HepG2 (cell line): ENCODE measurements around the gene EIF6. TPM values are rescaled to one million over a fixed set of nuclear protein-coding genes. Genes with fewer than 3 reads are reported as not detected.

Source experiments
- ATAC-seq: fragments of 200-7000 bp; cut with Tn5 transposase; 3 replicates; pipeline ENCODE4 v1.9.1; 2020; ENCODE audit warnings: mild to moderate bottlenecking, moderate library complexity
- BruUV-seq: library from RNA; stranded (reverse); fragments of 400-500 nt; replicated peaks from 2 replicates; lab custom pipeline; 2021; lab: Mats Ljungman, UMichigan
- CTCF ChIA-PET: fragments of 300-600 bp; formaldehyde crosslinking; extraction: SDS; loops from one replicate; lab custom pipeline; 2021; ENCODE audit warnings: low total read pairs, inconsistent platforms, low intra/inter-chr PET ratio; lab: Yijun Ruan, JAX
- POLR2A ChIA-PET: fragments of 350-600 bp; sonication (Branson Sonifier 250); formaldehyde crosslinking; loops from one replicate; lab custom pipeline; 2020; ENCODE audit warnings: antibody characterized with exemption, inconsistent platforms; lab: Yijun Ruan, JAX
- DNase-seq: peaks from one replicate; pipeline ENCODE4 v3.0.0-alpha.2; 2015; ENCODE audit warnings: low spot score
- FAIRE-seq: peaks from 3 replicates; lab custom pipeline; 2011; peaks lifted over from hg19 to GRCh38; lab: Jason Lieb, UNC
- H2AFZ ChIP-seq: one replicate; pipeline ENCODE4 v1.6.1; 2011; ENCODE audit warnings: low read length, inconsistent platforms
- H3K27ac ChIP-seq: fragments of 300-600 bp; 3 replicates; pipeline ENCODE4 v1.8.0; 2011; ENCODE audit warnings: mixed run types, mild to moderate bottlenecking, mixed read lengths, low read length, inconsistent platforms; ENCODE audit not compliant: insufficient read depth; ENCODE audit errors: extremely low read length
- H3K27me3 ChIP-seq, 2 experiments: fragments of 200-600 bp in 1 of 2; 2 replicates in 1 of 2; 3 replicates in 1 of 2; pipeline versions ENCODE4 v1.6.0 to v1.8.0; 2011; ENCODE audit warnings: low read length in 2 of 2, mild to moderate bottlenecking in 2 of 2, moderate library complexity in 2 of 2, inconsistent platforms in 1 of 2; ENCODE audit not compliant: insufficient read depth in 2 of 2, control insufficient read depth in 1 of 2
- H3K36me3 ChIP-seq, 2 experiments: fragments of 200-600 bp in 1 of 2; replicated peaks in 1 of 2; 2 replicates in 1 of 2; 3 replicates in 1 of 2; pipeline versions ENCODE4 v1.5.1 to v1.8.0; 2011; ENCODE audit warnings: low read length in 2 of 2, inconsistent platforms in 1 of 2; ENCODE audit not compliant: insufficient read depth in 2 of 2, control insufficient read depth in 1 of 2
- H3K4me1 ChIP-seq: 2 replicates; pipeline ENCODE4 v1.5.1; 2012; ENCODE audit warnings: low read length, inconsistent platforms; ENCODE audit not compliant: insufficient read depth
- H3K4me2 ChIP-seq: 2 replicates; pipeline ENCODE4 v1.6.0; 2011; ENCODE audit warnings: low read depth, low read length, inconsistent platforms
- H3K4me3 ChIP-seq, 3 experiments: fragments of 200-600 bp in 1 of 3; sonication (generic), shearing (Covaris generic) in 1 of 3; replicated peaks in 1 of 3; 2 replicates each; pipeline ENCODE4 v1.5.1; 2011 to 2016; ENCODE audit warnings: low read length in 3 of 3, inconsistent platforms in 2 of 3, low read depth in 2 of 3, mild to moderate bottlenecking in 2 of 3, control low read depth in 1 of 3, mixed read lengths in 1 of 3; ENCODE audit not compliant: insufficient read depth in 1 of 3
- H3K79me2 ChIP-seq: one replicate; pipeline ENCODE4 v1.6.1; 2011; ENCODE audit warnings: low read length, inconsistent platforms; ENCODE audit not compliant: insufficient read depth
- H3K9ac ChIP-seq: 2 replicates; pipeline ENCODE4 v1.6.0; 2011; ENCODE audit warnings: mild to moderate bottlenecking, low read depth, low read length, inconsistent platforms; ENCODE audit not compliant: insufficient read depth
- H3K9me3 ChIP-seq: 2 replicates; pipeline ENCODE4 v1.5.1; 2012; ENCODE audit warnings: mild to moderate bottlenecking, low read length
- H4K20me1 ChIP-seq: 2 replicates; pipeline ENCODE4 v1.6.0; 2011; ENCODE audit warnings: inconsistent platforms, mild to moderate bottlenecking, low read length, moderate library complexity; ENCODE audit not compliant: insufficient read depth
- FOXO1 ChIP-seq: sonication (generic); formaldehyde crosslinking; IDR thresholded peaks from 2 replicates; pipeline ENCODE4 v1.4.0; 2020; ENCODE audit warnings: missing genetic modification reagents
- MTA1 ChIP-seq: sonication (generic); formaldehyde crosslinking; IDR thresholded peaks from 2 replicates; pipeline ENCODE4 v1.4.0; 2020; ENCODE audit warnings: missing genetic modification reagents, mild to moderate bottlenecking, borderline replicate concordance
- NR2F6 ChIP-seq, 2 experiments: IDR thresholded peaks; 2 replicates each; pipeline ENCODE4 v1.6.1; 2016; ENCODE audit warnings: antibody characterized with exemption in 1 of 2, mild to moderate bottlenecking in 1 of 2
- PTBP1 ChIP-seq: fragments of 200-400 bp; formaldehyde crosslinking; IDR thresholded peaks from 2 replicates; pipeline ENCODE4 v1.6.1; 2018; ENCODE audit warnings: low read length, low read depth; ENCODE audit not compliant: poor library complexity, severe bottlenecking
- RBAK ChIP-seq: sonication (generic); formaldehyde crosslinking; IDR thresholded peaks from 2 replicates; pipeline ENCODE4 v1.5.1; 2020; ENCODE audit warnings: mild to moderate bottlenecking, missing genetic modification reagents
- RBFOX2 ChIP-seq: fragments of 200-400 bp; formaldehyde crosslinking; IDR thresholded peaks from 2 replicates; pipeline ENCODE4 v1.6.1; 2017; ENCODE audit warnings: low read depth, mild to moderate bottlenecking, low read length
- SAP130 ChIP-seq: IDR thresholded peaks from 2 replicates; pipeline ENCODE4 v1.6.1; 2016; ENCODE audit warnings: low read depth
- TAF15 ChIP-seq: fragments of 200-400 bp; formaldehyde crosslinking; IDR thresholded peaks from one replicate; pipeline ENCODE4 v1.6.1; 2018; ENCODE audit warnings: mild to moderate bottlenecking, low read depth, low read length; ENCODE audit not compliant: poor library complexity, severe bottlenecking
- ZNF343 ChIP-seq: sonication (generic); formaldehyde crosslinking; IDR thresholded peaks from 2 replicates; pipeline ENCODE4 v1.4.0; 2020; ENCODE audit warnings: mild to moderate bottlenecking, missing genetic modification reagents
- ZNF652 ChIP-seq: IDR thresholded peaks from 2 replicates; pipeline ENCODE4 v1.6.1; 2016; ENCODE audit warnings: low read depth, borderline replicate concordance
- ZNF749 ChIP-seq: sonication (generic); formaldehyde crosslinking; IDR thresholded peaks from 2 replicates; pipeline ENCODE4 v1.8.0; 2022; ENCODE audit warnings: mild to moderate bottlenecking, missing genetic modification reagents, moderate library complexity, borderline replicate concordance
- WGBS: methylation state at CpG from one replicate; pipeline ENCODE4 v1.1.6; 2017; ENCODE audit warnings: low lambda C conversion rate; 5-methylcytosine and 5-hydroxymethylcytosine counted together
- in situ Hi-C: cut with HindIII; loops from 2 replicates; pipeline ENCODE4 v1.10.0; 2017; ENCODE audit warnings: low pct_unique_long_range_greater_than_20kb; ENCODE audit not compliant: extremely low pct_ligation_motif_present
- intact Hi-C: fragments of 100-400 bp; cut with micrococcal nuclease; formaldehyde crosslinking; loops from one replicate; pipeline ENCODE4 v1.10.0; 2022; ENCODE audit not compliant: unreplicated experiment
- polyA plus RNA-seq, 8 experiments: library from polyadenylated mRNA; depleted of rRNA in 3 of 8; stranded (reverse) in 7 of 8; unstranded in 1 of 8; fragments of >200 nt; fragmentation: Illumina TruSeq in 4 of 8; extraction: Trizol in 4 of 8; gene quantifications; 2 replicates each; pipeline versions ENCODE4 v1.2.1 to v1.2.3, GENCODE V29; 2011 to 2016; ENCODE audit warnings: low read depth in 4 of 8, missing spikeins in 1 of 8, mixed read lengths in 1 of 8; ENCODE audit not compliant: insufficient read depth in 1 of 8
- total RNA-seq, 5 experiments: library from RNA; depleted of rRNA; stranded (reverse); fragments of >200 nt; fragmentation: Illumina TruSeq; extraction: Trizol; gene quantifications; 2 replicates each; pipeline ENCODE4 v1.2.3, GENCODE V29; 2016; ENCODE audit warnings: low read depth in 1 of 5
- TF ChIP-seq, protein P1 (sequence below): sonication (generic); formaldehyde crosslinking; IDR thresholded peaks from 2 replicates; pipeline ENCODE4 v1.8.0; 2022; ENCODE audit warnings: mild to moderate bottlenecking, missing genetic modification reagents
- TF ChIP-seq, protein P2 (sequence below): sonication (generic); formaldehyde crosslinking; IDR thresholded peaks from 2 replicates; pipeline ENCODE4 v1.4.0; 2020; ENCODE audit warnings: mild to moderate bottlenecking, missing genetic modification reagents
- TF ChIP-seq, protein P3 (sequence below): sonication (generic); formaldehyde crosslinking; IDR thresholded peaks from 2 replicates; pipeline ENCODE4 v1.5.0; 2020; ENCODE audit warnings: missing genetic modification reagents, mild to moderate bottlenecking, borderline replicate concordance

The EIF6 gene
- total and polyA plus RNA-seq, 2 of the 13 experiments (the other 11 are each of a cell fraction or from before 2014, with no cell fraction given), result 462 to 466 TPM

DNA sequence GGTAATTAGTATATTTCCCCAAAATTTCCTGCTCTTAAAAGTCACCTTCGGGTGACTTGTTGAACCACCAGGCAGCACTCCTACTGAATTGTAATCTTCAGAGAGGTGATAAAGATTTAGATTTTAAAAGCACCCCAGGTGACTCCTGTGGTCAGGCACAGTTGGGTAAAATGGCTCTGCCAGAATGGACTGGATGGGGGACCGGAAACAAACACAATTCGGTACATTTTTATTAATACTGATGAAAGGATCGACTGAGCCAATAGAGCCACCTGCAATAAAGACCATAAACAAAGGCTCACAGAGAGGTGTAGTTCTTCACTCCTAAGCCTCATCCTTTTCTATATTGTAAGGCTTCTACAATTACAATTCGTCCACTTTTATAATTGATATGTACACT, 27.2 kb upstream of the EIF6 start:
- no peak overlapping the region for H3K4me2 ChIP-seq
- no peak for DNase-seq
- H3K36me3 ChIP-seq, result peaks cover 7 to 41% of the 10 kb centered on the region in 2 experiments
- no peak for ATAC-seq
- no peak overlapping the region for H2AFZ ChIP-seq
- no peaks in the 10 kb centered on the region for H3K27me3 ChIP-seq
- H3K79me2 ChIP-seq, result no peaks in the 10 kb centered on the region
- in situ Hi-C loops, result no loop called here
- ChIA-PET POLR2A (interaction anchor here (1.4 kb wide), 1 partner anchor 15 kb away, joined by 5 read pairs; no protein-coding TSS in a partner anchor), CTCF (no interaction called here)
- no peak overlapping the region for H3K27ac ChIP-seq
- BruUV-seq, result no TSS peak
- no peak overlapping the region for H3K4me3 ChIP-seq
- peaks cover 22% of the 10 kb centered on the region for H3K4me1 ChIP-seq
- FAIRE-seq, result no peak
- H3K9ac ChIP-seq, result no peak overlapping the region
- intact Hi-C loops, result no loop called here
- no peaks in the 10 kb centered on the region for H4K20me1 ChIP-seq
- 95% methylated on average over 5 of the region's 5 CpGs for WGBS
- no peaks in the 10 kb centered on the region for H3K9me3 ChIP-seq
- no peak for TF ChIP-seq ZNF652 (CRISPR knock-in tag)
- no peak for TF ChIP-seq ZNF343 (CRISPR knock-in tag)
- no peak for TF ChIP-seq FOXO1 (CRISPR knock-in tag)
- TF ChIP-seq, protein P1, sequence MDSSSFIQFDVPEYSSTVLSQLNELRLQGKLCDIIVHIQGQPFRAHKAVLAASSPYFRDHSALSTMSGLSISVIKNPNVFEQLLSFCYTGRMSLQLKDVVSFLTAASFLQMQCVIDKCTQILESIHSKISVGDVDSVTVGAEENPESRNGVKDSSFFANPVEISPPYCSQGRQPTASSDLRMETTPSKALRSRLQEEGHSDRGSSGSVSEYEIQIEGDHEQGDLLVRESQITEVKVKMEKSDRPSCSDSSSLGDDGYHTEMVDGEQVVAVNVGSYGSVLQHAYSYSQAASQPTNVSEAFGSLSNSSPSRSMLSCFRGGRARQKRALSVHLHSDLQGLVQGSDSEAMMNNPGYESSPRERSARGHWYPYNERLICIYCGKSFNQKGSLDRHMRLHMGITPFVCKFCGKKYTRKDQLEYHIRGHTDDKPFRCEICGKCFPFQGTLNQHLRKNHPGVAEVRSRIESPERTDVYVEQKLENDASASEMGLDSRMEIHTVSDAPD (CRISPR knock-in tag), result no peak
- TF ChIP-seq SAP130 (CRISPR knock-in tag), result no peak
- no peak for TF ChIP-seq MTA1 (CRISPR knock-in tag)
- TF ChIP-seq TAF15, result no peak
- no peak for TF ChIP-seq RBFOX2
- no peak for TF ChIP-seq ZNF749 (CRISPR knock-in tag)
- no peak for TF ChIP-seq PTBP1
- TF ChIP-seq, protein P2, sequence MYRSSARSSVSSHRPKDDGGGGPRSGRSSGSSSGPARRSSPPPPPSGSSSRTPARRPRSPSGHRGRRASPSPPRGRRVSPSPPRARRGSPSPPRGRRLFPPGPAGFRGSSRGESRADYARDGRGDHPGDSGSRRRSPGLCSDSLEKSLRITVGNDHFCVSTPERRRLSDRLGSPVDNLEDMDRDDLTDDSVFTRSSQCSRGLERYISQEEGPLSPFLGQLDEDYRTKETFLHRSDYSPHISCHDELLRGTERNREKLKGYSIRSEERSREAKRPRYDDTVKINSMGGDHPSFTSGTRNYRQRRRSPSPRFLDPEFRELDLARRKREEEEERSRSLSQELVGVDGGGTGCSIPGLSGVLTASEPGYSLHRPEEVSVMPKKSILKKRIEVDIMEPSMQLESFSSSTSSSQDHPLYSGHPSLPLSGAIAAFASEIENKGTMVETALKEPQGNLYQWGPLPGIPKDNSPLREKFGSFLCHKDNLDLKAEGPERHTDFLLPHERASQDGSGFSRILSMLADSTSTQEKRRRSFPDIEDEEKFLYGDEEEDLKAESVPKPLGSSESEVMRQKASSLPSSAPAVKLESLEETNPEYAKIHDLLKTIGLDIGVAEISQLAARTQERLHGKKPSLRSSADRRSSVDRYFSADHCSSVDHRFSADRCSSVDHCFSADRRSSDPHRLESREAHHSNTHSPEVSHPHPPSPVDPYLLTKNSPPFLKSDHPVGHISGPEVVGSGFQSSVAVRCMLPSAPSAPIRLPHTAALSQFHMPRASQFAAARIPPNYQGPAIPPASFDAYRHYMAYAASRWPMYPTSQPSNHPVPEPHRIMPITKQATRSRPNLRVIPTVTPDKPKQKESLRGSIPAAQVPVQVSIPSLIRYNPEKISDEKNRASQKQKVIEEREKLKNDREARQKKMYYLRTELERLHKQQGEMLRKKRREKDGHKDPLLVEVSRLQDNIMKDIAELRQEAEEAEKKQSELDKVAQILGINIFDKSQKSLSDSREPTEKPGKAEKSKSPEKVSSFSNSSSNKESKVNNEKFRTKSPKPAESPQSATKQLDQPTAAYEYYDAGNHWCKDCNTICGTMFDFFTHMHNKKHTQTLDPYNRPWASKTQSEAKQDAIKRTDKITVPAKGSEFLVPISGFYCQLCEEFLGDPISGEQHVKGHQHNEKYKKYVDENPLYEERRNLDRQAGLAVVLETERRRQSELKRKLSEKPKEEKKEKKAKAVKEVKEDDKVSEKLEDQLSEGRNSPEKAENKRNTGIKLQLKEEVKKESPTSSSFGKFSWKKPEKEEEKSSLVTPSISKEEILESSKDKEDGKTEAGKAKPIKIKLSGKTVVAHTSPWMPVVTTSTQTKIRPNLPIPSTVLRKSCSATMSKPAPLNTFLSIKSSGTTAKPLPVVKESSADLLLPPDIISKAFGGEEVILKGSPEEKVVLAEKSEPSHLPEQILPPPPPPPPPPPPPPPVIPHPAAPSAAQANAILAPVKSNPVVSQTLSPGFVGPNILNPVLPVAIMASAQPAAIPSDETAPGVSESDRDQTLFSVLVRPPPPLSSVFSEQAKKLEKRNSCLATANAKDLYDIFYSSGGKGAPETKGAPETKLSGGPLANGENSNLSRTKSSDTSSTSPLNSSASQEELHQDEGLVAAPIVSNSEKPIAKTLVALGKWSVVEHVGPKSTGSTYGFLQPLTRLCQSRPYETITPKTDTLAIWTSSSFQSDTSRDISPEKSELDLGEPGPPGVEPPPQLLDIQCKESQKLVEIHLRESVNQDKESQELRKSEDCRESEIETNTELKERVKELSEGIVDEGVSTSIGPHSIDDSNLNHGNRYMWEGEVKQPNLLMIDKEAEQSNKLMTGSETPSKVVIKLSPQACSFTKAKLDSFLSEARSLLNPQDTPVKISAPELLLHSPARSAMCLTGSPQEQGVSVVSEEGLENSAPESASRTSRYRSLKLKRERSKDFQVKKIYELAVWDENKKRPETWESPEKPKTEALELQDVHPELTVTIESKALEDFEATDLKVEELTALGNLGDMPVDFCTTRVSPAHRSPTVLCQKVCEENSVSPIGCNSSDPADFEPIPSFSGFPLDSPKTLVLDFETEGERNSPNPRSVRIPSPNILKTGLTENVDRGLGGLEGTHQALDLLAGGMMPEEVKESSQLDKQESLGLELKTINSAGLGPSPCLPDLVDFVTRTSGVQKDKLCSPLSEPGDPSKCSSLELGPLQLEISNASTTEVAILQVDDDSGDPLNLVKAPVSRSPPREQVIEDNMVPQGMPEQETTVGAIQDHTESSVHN (CRISPR knock-in tag), result no peak
- TF ChIP-seq, protein P3, sequence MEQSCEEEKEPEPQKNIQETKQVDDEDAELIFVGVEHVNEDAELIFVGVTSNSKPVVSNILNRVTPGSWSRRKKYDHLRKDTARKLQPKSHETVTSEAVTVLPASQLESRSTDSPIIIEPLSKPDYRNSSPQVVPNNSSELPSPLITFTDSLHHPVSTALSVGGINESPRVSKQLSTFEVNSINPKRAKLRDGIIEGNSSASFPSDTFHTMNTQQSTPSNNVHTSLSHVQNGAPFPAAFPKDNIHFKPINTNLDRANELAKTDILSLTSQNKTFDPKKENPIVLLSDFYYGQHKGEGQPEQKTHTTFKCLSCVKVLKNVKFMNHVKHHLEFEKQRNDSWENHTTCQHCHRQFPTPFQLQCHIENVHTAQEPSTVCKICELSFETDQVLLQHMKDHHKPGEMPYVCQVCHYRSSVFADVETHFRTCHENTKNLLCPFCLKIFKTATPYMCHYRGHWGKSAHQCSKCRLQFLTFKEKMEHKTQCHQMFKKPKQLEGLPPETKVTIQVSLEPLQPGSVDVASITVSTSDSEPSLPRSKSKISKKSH (CRISPR knock-in tag), result no peak
- no peak for TF ChIP-seq NR2F6 (IDR thresholded peaks at IDR 0.05)
- no peak for TF ChIP-seq NR2F6 (CRISPR knock-in tag; IDR thresholded peaks at IDR 0.05)
- no peak for TF ChIP-seq RBAK (CRISPR knock-in tag)
